Measurements from ENCODE around the gene IP6K3.

Gene IP6K3

DNA sequence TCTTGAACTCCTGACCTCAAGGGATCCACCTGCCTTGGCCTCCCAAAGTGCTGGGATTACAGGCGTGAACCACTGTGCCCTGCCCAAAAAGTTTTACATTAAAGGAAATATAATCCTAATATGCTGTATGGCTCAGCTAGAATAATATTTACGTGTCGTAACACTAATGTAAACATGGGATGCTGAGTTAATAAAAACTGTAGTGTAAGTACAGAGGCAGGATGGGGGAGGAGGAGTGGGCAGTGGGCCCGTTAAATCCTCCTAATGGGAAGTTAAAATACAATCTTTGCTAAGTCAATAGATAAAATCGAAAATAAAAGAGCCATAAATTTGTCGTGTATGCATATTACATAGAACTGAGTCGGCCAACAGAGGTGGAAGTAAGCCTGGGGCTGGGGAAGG lies 12.1 kb upstream of the IP6K3 start:
- DNase-seq: no peak

DNA sequence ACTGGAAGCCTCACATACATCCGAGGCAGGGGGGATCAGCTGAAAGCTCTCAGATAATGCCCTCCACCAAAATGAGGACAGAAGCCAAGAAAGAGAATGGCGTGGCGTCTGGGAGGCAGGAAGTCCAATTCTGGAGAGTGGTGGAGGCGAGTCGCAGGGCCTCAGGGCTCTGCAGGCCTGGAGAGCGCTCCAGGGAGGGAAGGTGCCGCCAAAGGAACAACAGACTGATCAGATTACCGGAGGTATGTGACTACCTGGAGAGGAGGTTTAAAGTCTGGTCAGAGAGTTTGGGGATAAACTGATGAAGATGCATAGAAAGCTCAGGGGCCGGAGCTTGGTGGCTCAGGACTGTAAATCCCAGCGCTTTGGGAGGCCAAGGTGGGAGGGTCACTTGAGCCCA lies 11.2 kb upstream of the IP6K3 start:
- no peak for DNase-seq

GRCh38 chr6:33757113-33757512 lies 10.4 kb upstream of the IP6K3 start:
- no peak for DNase-seq

DNA sequence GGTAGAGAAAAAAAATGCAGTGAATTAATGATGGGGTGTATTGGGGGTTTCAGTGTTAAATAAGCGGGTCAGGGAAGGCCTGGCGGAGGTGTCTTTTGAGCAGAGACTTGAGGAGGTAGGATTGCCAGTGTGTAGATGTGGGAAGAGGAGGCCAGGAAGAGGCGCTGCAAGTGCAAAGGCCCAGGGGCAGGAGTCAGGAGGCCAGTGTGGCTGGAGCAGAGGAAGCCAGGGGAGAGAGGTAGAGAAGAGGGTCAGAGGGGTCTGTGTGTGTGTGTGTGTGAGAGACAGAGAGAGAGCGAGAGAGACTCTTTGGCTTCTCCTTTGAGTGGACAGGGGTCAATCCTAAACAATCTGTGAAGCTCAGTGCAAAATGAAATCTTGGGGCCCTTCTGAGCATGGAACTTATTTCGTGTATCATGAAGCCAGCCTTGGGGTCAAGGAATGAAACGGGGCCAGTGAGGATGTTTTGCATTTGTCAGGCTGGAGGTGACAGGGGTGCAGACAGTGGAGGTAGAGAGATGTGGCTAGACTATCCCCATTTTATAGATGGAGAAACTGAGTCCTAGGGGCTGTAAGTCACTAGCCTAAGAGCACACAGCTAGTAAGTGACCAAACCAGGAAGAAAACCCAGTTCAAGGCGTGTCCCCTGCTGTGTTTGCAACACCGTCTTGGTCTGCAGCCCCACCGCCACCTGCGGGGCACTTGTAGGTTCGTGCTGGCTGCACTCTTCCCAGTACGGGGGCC lies 9.7 kb upstream of the IP6K3 start:
- no peak for DNase-seq

- DNase-seq: no peak
Measured at GRCh38 chr6:33755070-33755869, 8.6 kb upstream of the IP6K3 start.

- no peak for DNase-seq
Measured at GRCh38 chr6:33754222-33754621, 7.5 kb upstream of the IP6K3 start.

DNA sequence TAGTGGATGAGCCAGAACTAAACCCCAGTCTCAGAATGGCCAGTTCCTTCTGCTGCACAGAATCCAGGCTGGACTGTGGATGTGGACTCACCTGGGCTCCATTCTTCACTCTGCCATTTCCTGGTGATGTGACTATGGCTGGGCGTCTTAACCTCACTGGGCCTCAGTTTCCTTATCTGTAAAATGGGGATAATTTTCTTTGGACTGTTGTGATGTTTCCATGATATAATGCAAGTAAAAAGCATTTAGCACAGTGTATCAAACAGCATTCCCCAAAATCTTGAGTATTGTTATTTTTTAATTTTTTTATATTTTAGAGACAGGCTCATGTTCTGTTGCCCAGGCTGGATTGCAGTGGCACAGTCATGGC lies 5.9 kb upstream of the IP6K3 start:
- no peak for DNase-seq

GRCh38 chr6:33751771-33752645 lies 5.3 kb upstream of the IP6K3 start:
- DNase-seq: no peak

DNA sequence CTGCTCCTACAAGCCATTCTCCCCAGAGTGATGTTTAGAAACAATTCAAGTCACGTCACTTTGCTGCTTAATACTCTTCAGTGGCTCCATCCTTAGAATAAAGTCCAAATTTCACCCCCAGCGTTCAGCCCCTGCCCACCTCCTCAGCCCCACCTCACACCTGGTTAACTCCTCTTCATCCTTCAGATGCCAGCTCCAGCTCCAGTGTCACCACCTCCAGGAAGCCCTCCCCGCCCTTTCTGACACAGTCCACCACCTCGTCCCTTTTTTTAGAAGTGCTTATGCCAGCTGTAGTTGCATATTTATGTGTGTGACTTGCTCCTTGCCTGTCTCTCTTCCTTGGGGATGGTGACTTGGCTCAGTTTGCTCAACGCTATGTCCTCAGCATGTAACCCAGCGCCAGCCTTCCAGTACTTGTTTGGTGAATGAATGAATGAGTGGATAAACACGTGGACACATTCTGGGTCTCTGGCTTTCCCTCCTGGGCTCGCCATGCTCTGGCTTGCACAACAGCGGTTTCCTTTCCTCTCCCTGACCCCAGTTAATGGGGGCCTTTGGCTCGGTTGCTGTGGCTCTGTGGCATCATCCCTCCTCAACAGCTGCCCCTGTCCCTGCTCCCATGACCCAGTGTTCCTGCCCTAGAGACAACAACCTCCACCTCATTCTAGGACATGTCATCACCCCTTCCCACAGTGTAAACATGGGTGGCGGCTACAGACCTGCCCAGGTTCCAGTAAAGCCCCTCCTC lies 3.7 kb upstream of the IP6K3 start:
- no peak for DNase-seq

DNA sequence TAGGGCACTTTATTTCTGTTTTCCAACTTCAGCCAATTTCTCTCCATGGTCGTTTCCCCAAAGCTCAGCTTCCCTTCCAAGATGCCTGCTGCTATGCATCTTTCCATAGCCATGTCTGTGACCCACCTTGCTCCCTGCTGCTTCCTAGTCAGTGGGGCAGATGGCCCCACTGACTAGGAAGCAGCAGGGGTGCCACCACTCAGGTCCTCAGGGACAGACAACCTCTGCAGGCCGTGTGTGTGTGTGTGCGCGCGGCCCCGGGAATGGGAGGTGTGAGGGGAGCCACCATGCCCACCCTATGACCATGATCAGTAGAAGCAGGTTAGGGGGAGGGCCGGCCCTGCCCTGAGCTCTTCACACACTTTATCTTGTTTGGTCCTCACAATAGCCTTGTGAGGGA lies 2.7 kb upstream of the IP6K3 start:
- no peak for DNase-seq

DNA sequence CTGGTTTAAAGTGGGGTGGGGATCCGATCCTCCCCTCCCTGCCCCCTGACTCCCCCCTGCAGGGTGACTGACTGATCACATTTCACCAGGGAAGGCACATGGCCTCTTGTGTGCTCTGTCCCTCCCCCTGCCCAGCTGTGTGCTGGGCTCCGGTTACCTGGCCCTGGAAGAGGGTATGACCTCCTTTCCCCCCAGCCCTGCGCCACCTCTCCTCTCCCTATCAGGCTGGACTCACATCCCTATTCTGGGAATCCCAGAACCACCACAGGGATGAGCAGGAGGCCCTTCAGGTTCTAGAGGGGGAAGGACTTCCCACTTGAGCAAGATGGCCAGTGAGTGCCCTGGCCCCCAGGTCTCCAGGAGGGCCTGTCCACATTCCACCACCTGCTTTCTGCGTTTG lies 2.1 kb upstream of the IP6K3 start:
- DNase-seq: no peak

- no peak for DNase-seq
Measured at GRCh38 chr6:33747823-33748222, 1.1 kb upstream of the IP6K3 start.

- DNase-seq: no peak
Measured at GRCh38 chr6:33746036-33746600, 587 bp downstream of the IP6K3 start.

DNA sequence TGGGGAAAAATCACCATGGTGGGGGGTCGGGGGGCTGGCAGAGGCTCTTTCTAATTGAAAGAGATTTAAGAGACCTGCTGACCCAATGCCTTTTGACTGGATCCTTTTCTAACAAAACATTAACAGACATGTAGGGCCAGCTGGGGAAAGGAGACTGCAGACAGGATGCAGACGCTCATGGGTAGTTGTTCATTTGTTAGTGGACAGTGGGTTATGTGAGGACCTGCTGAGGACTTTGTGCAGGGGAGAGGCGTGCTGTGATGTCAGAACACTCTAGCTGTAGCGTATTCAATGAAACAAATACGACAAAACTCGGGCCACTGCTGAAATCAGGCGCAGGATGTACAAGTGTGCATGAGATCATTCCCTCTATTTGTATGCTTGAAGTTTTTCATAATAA lies 1.2 kb downstream of the IP6K3 start:
- no peak for DNase-seq

GRCh38 chr6:33744895-33745546 lies 1.7 kb downstream of the IP6K3 start:
- DNase-seq: no peak

- DNase-seq: peak; percentile 57
Measured at GRCh38 chr6:33744001-33744848, 2.5 kb downstream of the IP6K3 start.

- no peak for DNase-seq
Measured at GRCh38 chr6:33742837-33743236, 3.9 kb downstream of the IP6K3 start.

- no peak for DNase-seq
Measured at GRCh38 chr6:33742092-33742491, 4.6 kb downstream of the IP6K3 start.

DNA sequence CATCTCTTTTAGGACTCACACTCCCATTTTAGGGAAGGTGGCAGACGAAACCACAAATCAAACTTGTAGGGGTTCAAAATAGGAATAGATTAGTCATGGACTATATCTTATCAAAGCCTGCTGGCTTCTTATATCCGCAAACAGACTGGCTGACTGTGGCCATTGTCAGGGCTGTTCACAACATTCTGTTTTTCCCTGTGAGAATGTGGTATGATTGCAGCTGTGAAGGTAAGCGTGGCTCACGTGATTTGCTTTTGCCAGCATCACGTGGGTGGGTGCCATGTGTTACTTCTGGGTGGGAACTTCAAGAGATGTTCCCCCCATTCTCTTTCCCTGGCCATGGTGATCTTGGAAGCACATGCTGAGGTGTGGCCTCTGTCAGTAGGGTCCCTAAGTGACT lies 5.9 kb downstream of the IP6K3 start:
- no peak for DNase-seq

GRCh38 chr6:33740204-33740608 lies 6.5 kb downstream of the IP6K3 start:
- no peak for DNase-seq

GRCh38 chr6:33739571-33739970 lies 7.1 kb downstream of the IP6K3 start:
- no peak for DNase-seq
